Vagina (tissue), 2 donors: ENCODE data around the gene TALDO1. TPM values are rescaled to one million over a fixed set of nuclear protein-coding genes. Genes with fewer than 3 reads are reported as not detected.
"Not testable (repeated sequence)": the region's sequence is repeated elsewhere in the genome, so short reads cannot be mapped to it uniquely, and the experiment has no call there.

ENCODE experiments used
- DNase-seq, 2 donors: peaks; one replicate each; pipeline ENCODE4 v3.0.0-alpha.2; 2017; ENCODE audit errors: extremely low spot score in 2 of 2
- H3K27ac ChIP-seq: fragments of 200-600 bp; sonication (generic); one replicate; pipeline ENCODE4 v1.5.1; 2019
- H3K27me3 ChIP-seq: fragments of 200-600 bp; sonication (generic); one replicate; pipeline ENCODE4 v1.5.1; 2019
- H3K36me3 ChIP-seq, 2 donors: fragments of 200-600 bp; sonication (generic); one replicate each; pipeline ENCODE4 v1.5.1; 2017 to 2019
- H3K4me1 ChIP-seq: fragments of 200-600 bp; sonication (generic); one replicate; pipeline ENCODE4 v1.5.1; 2019
- H3K4me3 ChIP-seq, 2 donors: fragments of 200-600 bp; sonication (generic); 1 replicate in 1 of 2; 2 replicates in 1 of 2; pipeline ENCODE4 v1.5.1; 2016 to 2019
- H3K9me3 ChIP-seq: fragments of 200-600 bp; sonication (generic); one replicate; pipeline ENCODE4 v1.5.1; 2019
- POLR2A ChIP-seq, 2 donors: fragments of 450-650 bp; IDR thresholded peaks; one replicate each; pipeline ENCODE4 v1.6.1; 2017; ENCODE audit warnings: antibody characterized with exemption in 2 of 2, mild to moderate bottlenecking in 2 of 2, moderate library complexity in 2 of 2
- POLR2AphosphoS5 ChIP-seq, 2 donors: sonication (generic); formaldehyde crosslinking; IDR thresholded peaks; one replicate each; pipeline ENCODE4 v1.9.0; 2017; ENCODE audit warnings: antibody characterized with exemption in 2 of 2, mild to moderate bottlenecking in 2 of 2, low read depth in 1 of 2; ENCODE audit not compliant: insufficient read depth in 1 of 2
- intact Hi-C: fragments of 100-400 bp; cut with DNase I; formaldehyde crosslinking; loops from one replicate; pipeline ENCODE4 v1.15.1; 2023
- total RNA-seq: library from RNA; depleted of rRNA; stranded (reverse); fragments of >200 nt; gene quantifications from one replicate; pipeline ENCODE4 v1.2.3, GENCODE V29; 2016
- TF ChIP-seq, protein P1 (sequence below), 3 experiments: fragments of 450-650 bp in 2 of 3; fragments of 200-600 bp in 1 of 3; sonication (generic) in 1 of 3; IDR thresholded peaks; one replicate each; pipeline ENCODE4 v1.5.1; 2017 to 2019; ENCODE audit warnings: antibody characterized with exemption in 3 of 3, mild to moderate bottlenecking in 2 of 3, moderate library complexity in 2 of 3

The TALDO1 gene
- total RNA-seq, 1 donor from 2014 or later, result 158 TPM

DNA sequence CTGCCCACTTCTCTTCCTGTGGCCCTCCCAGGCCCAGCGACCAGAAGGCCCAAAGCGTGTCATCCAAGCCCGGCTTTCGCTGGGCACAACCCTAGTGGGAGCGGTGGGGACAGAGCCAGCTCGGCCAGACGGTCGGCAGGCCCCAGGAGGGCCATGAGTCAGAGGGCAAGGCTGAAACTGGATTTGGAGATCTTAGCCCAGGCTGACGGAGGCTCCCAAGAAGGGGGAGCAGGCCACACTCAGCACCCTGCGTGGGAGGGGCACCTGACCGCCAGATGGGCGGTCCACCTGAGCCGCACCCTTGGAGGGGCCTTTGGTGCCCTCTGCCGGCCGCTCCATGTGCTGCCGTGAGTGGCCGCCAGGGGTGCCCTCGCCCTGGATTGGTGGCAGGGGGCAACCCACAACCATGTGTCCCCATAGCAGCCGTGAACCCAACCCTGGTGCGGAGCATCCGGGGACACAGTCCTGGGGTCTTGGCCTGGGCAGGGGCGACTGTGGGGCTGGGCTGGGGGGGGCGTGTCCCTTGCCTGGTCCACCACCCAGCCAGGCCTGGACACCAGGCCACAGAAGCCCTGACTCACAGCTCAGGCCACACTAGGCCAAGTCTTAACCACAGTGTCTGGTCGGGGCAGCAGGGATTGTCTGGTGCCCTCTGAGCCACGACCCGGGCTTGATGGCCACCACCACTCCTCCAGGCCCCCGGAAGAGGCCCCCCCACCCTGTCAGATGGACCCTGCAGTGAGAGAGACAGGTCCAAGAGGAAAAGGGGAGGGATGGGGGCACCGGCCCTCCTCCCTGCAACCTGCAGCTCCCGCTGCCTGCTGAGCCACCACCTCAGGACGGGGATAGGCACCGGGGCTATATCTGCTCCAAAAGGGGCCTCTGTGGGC, 19.2 kb upstream of the TALDO1 start:
- H3K27me3 ChIP-seq, result no peaks in the 10 kb centered on the region
- H3K4me1 ChIP-seq, result peaks cover 39% of the 10 kb centered on the region
- H3K27ac ChIP-seq, result peak overlapping the region; percentile 81
- H3K36me3 ChIP-seq, result no peaks in the 10 kb centered on the region
- H3K4me3 ChIP-seq, result no peak overlapping the region
- TF ChIP-seq POLR2AphosphoS5 (IDR thresholded peaks at IDR 0.05; ENCODE audit: insufficient read depth in 1 of 2, low read depth in 1 of 2) (peak; percentile 54 to 77), POLR2A (IDR thresholded peaks at IDR 0.05) (no peak)
- TF ChIP-seq, protein P1, sequence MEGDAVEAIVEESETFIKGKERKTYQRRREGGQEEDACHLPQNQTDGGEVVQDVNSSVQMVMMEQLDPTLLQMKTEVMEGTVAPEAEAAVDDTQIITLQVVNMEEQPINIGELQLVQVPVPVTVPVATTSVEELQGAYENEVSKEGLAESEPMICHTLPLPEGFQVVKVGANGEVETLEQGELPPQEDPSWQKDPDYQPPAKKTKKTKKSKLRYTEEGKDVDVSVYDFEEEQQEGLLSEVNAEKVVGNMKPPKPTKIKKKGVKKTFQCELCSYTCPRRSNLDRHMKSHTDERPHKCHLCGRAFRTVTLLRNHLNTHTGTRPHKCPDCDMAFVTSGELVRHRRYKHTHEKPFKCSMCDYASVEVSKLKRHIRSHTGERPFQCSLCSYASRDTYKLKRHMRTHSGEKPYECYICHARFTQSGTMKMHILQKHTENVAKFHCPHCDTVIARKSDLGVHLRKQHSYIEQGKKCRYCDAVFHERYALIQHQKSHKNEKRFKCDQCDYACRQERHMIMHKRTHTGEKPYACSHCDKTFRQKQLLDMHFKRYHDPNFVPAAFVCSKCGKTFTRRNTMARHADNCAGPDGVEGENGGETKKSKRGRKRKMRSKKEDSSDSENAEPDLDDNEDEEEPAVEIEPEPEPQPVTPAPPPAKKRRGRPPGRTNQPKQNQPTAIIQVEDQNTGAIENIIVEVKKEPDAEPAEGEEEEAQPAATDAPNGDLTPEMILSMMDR (IDR thresholded peaks at IDR 0.05), result peak; percentile 89 to 98 (median 97)
- H3K9me3 ChIP-seq, result no peaks in the 10 kb centered on the region
- intact Hi-C loops, result loop anchor here (5.0 to 10.0 kb wide), 2 partner anchors 66 to 173 kb away; no protein-coding TSS in a partner anchor
- no peak for DNase-seq

DNA sequence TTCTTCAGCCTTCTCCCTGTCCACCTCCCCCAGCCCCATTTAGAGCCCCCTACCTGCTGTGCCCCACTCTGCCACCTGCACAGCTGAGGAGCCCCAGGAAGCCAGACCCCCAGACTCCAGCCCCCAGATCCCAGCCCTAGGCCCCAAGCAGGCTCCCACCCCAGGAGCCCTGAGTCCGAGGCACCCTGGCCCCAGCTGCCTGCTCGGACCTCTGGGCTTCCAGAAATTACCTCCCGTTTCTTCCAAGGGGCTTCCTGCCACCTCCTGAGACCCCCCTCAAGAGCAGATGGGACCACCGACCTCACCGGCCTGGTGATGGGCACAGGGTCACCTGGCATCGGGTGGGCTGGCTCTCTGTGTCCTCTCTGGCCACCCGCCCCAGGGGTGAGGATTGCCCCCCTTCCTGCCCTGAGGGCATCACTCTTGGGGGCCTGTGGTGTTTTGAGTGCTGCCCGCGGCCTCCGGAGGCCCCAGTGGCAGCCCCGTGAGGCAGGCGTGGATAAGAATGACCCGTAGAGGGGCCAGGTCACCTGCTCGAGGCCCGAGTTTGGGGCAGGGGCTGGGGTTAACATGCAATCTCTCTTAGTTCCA, 18.3 kb upstream of the TALDO1 start:
- peak overlapping the region; percentile 81 for H3K27ac ChIP-seq
- no peak for DNase-seq
- intact Hi-C loops, result loop anchor here (5.0 to 10.0 kb wide), 2 partner anchors 67 to 174 kb away; no protein-coding TSS in a partner anchor
- no peaks in the 10 kb centered on the region for H3K36me3 ChIP-seq
- H3K27me3 ChIP-seq, result no peaks in the 10 kb centered on the region
- no peak for TF ChIP-seq POLR2A (IDR thresholded peaks at IDR 0.05)
- TF ChIP-seq POLR2AphosphoS5 (IDR thresholded peaks at IDR 0.05; ENCODE audit: insufficient read depth in 1 of 2, low read depth in 1 of 2), result no peak
- TF ChIP-seq, protein P1 (IDR thresholded peaks at IDR 0.05), result no peak
- no peak overlapping the region for H3K4me3 ChIP-seq
- peaks cover 39% of the 10 kb centered on the region for H3K4me1 ChIP-seq
- H3K9me3 ChIP-seq, result no peaks in the 10 kb centered on the region

DNA sequence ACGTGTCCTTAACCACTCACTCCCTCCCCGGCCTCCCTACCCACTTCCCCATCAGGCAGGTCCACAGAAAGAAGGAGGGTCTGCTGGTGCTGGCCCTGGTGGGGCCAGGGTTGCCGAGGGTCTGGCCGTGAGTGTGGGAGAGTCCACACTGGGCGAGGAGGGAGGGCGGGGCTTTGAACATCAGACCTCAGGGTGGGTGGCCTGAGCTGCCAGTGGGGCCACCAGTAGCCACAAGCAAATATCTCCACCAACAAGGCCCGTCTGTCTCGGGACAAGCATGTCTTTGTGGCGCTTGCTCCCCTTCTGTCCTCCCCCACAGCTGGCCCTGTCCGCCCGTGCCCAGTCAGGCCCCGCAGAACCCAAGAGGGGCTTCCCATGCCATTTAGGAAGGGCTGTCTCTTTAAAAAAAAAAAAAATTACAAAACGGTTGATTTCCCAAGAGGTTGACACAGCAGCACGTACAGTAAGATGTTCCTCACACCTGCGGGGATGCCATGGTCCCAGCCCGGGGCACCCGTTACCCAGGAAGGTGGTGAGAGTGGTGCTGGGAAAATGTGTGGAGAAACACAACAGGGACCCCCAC, 17.7 kb upstream of the TALDO1 start:
- Histone ChIP-seq H3K27me3 (no peaks in the 10 kb centered on the region), H3K4me1 (peaks cover 39% of the 10 kb centered on the region), H3K4me3 (no peak overlapping the region), H3K27ac (no peak overlapping the region), H3K36me3 (no peaks in the 10 kb centered on the region), H3K9me3 (no peaks in the 10 kb centered on the region)
- no peak for DNase-seq
- TF ChIP-seq POLR2AphosphoS5 (IDR thresholded peaks at IDR 0.05; ENCODE audit: insufficient read depth in 1 of 2, low read depth in 1 of 2) (no peak), POLR2A (IDR thresholded peaks at IDR 0.05) (no peak)
- TF ChIP-seq, protein P1 (IDR thresholded peaks at IDR 0.05), result no peak
- intact Hi-C loops, result loop anchor here (5.0 to 10.0 kb wide), 2 partner anchors 67 to 175 kb away; no protein-coding TSS in a partner anchor

DNA sequence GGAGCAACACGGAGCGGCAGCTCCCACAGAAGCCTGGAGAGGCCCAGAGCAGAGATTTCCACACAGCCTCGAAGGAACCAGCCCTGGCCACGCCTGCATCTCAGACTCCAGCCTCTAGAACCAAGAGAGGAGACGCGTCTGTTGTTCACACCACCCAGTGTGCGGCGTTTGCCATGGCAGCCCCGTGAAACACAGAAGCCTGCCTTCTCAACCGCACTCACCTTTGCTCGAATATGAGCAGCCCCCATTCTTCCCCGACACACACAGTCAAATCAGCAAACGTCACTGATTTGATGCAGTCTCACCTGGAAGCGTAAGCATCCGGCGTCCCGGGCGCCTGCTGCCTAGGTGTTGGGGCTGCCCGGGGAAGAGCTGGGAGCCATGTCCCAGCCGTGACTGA, 14.2 kb upstream of the TALDO1 start:
- Histone ChIP-seq H3K9me3 (no peaks in the 10 kb centered on the region), H3K27me3 (no peaks in the 10 kb centered on the region), H3K27ac (no peak overlapping the region), H3K4me3 (no peak overlapping the region), H3K36me3 (no peaks in the 10 kb centered on the region), H3K4me1 (peaks cover 18% of the 10 kb centered on the region)
- intact Hi-C loops, result no loop called here
- TF ChIP-seq POLR2A (IDR thresholded peaks at IDR 0.05), result no peak
- no peak for TF ChIP-seq POLR2AphosphoS5 (IDR thresholded peaks at IDR 0.05; ENCODE audit: insufficient read depth in 1 of 2, low read depth in 1 of 2)
- TF ChIP-seq, protein P1 (IDR thresholded peaks at IDR 0.05), result no peak
- no peak for DNase-seq

DNA sequence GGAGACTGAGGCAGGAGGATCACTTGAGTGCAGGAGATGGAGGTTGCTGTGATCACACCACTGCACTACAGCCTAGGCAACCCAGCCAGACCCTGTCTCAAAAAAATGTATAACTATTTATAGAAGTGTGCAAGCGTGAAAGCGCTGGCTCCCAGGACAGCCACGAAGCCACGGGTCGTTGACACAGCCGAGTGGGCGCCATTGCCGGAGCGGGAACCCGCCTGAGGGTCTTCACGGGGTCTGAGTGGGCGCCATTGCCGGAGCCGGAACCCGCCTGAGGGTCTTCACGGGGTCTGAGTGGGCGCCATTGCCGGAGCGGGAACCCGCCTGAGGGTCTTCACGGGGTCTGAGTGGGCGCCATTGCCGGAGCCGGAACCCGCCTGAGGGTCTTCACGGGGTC, 12.7 kb upstream of the TALDO1 start:
- H3K4me3 ChIP-seq, H3K27me3 ChIP-seq, H3K36me3 ChIP-seq, intact Hi-C loops, H3K4me1 ChIP-seq, DNase-seq, H3K27ac ChIP-seq, H3K9me3 ChIP-seq: not testable (repeated sequence)
